ENCODE results near the gene EIF4B. TPM values are rescaled to one million over a fixed set of nuclear protein-coding genes. Genes with fewer than 3 reads are reported as not detected.

EIF4B gene
- total RNA-seq, 1 experiment from 2014 or later: 809 TPM

DNA sequence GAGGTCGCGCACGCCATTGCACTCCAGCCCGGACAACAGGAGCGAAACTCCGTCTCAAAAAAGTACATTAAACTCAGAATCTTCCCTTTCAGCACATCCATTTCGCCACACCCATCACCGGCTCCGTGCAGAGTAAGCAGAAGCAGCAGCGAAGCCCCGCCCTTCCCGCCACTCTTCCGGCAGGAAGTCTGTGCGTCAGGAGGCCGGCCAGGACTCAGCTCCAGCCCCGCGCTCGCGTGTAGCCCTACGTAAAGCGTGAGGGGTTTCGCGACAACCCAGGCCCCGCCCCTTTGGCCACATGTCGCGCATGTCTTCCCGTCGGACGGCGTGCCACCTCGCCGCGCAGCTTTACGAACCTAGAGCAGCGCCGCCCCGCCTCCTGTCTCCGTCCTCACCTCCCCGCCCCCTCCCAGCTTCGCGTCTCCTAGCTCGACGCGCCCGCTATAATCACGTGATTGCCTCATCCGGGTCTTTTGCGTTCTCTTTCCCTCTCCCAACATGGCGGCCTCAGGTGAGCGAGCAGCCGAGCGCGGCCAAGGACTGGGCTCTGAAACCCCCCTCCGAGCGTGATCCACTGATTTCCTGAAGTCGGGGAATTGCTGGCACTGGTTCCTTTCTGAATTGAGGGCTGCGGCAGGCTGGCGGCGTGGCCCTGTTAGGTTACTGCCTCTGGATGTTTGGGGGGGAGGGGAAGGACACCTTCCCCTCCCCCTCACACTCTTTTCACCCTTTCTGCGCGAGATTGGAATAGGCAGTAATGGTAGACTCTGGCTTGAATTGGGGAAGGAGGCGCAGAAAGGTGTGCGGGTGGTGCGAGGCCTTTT is at the start of gene EIF4B (continued):
- TF ChIP-seq ZFX (IDR thresholded peaks at IDR 0.05): no peak; the same call in 1 of the 2 replicates
- TF ChIP-seq, protein P1, sequence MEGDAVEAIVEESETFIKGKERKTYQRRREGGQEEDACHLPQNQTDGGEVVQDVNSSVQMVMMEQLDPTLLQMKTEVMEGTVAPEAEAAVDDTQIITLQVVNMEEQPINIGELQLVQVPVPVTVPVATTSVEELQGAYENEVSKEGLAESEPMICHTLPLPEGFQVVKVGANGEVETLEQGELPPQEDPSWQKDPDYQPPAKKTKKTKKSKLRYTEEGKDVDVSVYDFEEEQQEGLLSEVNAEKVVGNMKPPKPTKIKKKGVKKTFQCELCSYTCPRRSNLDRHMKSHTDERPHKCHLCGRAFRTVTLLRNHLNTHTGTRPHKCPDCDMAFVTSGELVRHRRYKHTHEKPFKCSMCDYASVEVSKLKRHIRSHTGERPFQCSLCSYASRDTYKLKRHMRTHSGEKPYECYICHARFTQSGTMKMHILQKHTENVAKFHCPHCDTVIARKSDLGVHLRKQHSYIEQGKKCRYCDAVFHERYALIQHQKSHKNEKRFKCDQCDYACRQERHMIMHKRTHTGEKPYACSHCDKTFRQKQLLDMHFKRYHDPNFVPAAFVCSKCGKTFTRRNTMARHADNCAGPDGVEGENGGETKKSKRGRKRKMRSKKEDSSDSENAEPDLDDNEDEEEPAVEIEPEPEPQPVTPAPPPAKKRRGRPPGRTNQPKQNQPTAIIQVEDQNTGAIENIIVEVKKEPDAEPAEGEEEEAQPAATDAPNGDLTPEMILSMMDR (IDR thresholded peaks at IDR 0.05 in 2 of 3, conservative IDR thresholded peaks at IDR 0.05 in 1 of 3; ENCODE audit: borderline replicate concordance in 1 of 3, insufficient read depth in 1 of 3, low read depth in 2 of 3, low read length in 2 of 3): no peak
- TF ChIP-seq, protein P2, sequence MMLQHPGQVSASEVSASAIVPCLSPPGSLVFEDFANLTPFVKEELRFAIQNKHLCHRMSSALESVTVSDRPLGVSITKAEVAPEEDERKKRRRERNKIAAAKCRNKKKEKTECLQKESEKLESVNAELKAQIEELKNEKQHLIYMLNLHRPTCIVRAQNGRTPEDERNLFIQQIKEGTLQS (IDR thresholded peaks at IDR 0.05): no peak

DNA sequence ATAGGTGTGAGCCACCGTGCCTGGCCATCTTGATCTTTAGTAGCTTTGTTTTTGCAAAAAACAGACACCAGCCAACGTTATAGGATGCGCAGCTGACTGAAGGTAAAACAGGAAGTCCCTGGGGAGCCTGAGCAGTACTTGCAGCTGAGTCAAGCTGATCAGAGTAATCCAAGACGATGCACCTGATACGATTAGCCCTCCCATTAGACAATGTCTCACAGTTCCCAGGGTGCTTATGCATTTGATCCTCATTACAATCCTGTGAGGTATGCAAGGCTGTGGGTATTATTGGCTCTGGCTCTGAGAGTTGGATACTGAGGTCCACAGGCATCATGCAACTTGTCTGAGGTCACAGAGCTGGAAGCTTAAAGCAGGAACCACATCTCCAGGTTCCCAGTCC is 49.3 kb upstream of the EIF4B start:
- H3K27ac ChIP-seq (ENCODE audit: low read depth, low read length): no peak overlapping the region
- ATAC-seq: no peak
- no peak overlapping the region for H3K9ac ChIP-seq (ENCODE audit: low read length)
- DNase-seq (ENCODE audit: low read depth, low spot score): no peak
- no peak overlapping the region for H2AFZ ChIP-seq (ENCODE audit: low read depth, low read length, poor library complexity, severe bottlenecking)
- RAD21 ChIA-PET (ENCODE audit: low non-redundant PET in 1 of 2, low total read pairs in 2 of 2, uncharacterized antibody in 2 of 2, unreplicated experiment in 2 of 2): no interaction called here
- peaks cover 0 to 6% of the 10 kb centered on the region in 2 experiments; a peak in 2 of 4 replicates for H3K36me3 ChIP-seq (ENCODE audit: control insufficient read depth in 1 of 2, insufficient read depth in 2 of 2, low read length in 2 of 2)
- H3K9me3 ChIP-seq (ENCODE audit: control insufficient read depth in 1 of 2, insufficient read depth in 1 of 2, low read depth in 1 of 2, low read length in 2 of 2): no peaks in the 10 kb centered on the region
- BruUV-seq (replicated peaks): no TSS peak
- POLR2A ChIA-PET: interaction anchor here (0.7 to 5.3 kb wide), 7 partner anchors 11 to 810 kb away, joined by 3 to 55 read pairs (median 4); partner anchors contain the start of gene KRT8
- peaks cover 22 to 42% of the 10 kb centered on the region in 2 experiments for H3K4me1 ChIP-seq (ENCODE audit: control insufficient read depth in 1 of 2, insufficient read depth in 2 of 2, low read length in 2 of 2)
- H3K4me3 ChIP-seq (replicated peaks in 1 of 2; ENCODE audit: low read depth in 1 of 2, low read length in 2 of 2): no peak overlapping the region
- CTCF ChIA-PET: interaction anchor here (1.0 to 2.1 kb wide), 4 partner anchors 23 to 72 kb away, joined by 3 to 11 read pairs (median 4); partner anchors contain the start of gene KRT8
- peaks cover 4% of the 10 kb centered on the region; the same call in 1 of the 2 replicates for H3K79me2 ChIP-seq (ENCODE audit: insufficient read depth, low read length)
- H4K20me1 ChIP-seq (ENCODE audit: insufficient read depth): no peaks in the 10 kb centered on the region
- H3K27me3 ChIP-seq (ENCODE audit: insufficient read depth, low read length): no peaks in the 10 kb centered on the region
- no peak for TF ChIP-seq SRF (IDR thresholded peaks at IDR 0.05; ENCODE audit: low read depth)
- no peak for TF ChIP-seq FOSL1 (IDR thresholded peaks at IDR 0.05; ENCODE audit: low read depth)
- TF ChIP-seq, protein P3, sequence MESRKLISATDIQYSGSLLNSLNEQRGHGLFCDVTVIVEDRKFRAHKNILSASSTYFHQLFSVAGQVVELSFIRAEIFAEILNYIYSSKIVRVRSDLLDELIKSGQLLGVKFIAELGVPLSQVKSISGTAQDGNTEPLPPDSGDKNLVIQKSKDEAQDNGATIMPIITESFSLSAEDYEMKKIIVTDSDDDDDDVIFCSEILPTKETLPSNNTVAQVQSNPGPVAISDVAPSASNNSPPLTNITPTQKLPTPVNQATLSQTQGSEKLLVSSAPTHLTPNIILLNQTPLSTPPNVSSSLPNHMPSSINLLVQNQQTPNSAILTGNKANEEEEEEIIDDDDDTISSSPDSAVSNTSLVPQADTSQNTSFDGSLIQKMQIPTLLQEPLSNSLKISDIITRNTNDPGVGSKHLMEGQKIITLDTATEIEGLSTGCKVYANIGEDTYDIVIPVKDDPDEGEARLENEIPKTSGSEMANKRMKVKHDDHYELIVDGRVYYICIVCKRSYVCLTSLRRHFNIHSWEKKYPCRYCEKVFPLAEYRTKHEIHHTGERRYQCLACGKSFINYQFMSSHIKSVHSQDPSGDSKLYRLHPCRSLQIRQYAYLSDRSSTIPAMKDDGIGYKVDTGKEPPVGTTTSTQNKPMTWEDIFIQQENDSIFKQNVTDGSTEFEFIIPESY (IDR thresholded peaks at IDR 0.05; ENCODE audit: extremely low read depth, insufficient replicate concordance, low read length): no peak
- no peak for TF ChIP-seq SIN3A (IDR thresholded peaks at IDR 0.05; ENCODE audit: low read depth)
- TF ChIP-seq, protein P4, sequence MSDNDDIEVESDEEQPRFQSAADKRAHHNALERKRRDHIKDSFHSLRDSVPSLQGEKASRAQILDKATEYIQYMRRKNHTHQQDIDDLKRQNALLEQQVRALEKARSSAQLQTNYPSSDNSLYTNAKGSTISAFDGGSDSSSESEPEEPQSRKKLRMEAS (IDR thresholded peaks at IDR 0.05): no peak
- TF ChIP-seq, protein P1 (IDR thresholded peaks at IDR 0.05 in 2 of 3, conservative IDR thresholded peaks at IDR 0.05 in 1 of 3; ENCODE audit: borderline replicate concordance in 1 of 3, insufficient read depth in 1 of 3, low read depth in 2 of 3, low read length in 2 of 3): no peak
- TF ChIP-seq RAD21 (IDR thresholded peaks at IDR 0.05; ENCODE audit: low read depth): no peak
- no peaks in the 10 kb centered on the region for H3K9me2 ChIP-seq (ENCODE audit: insufficient read depth)
- no peak overlapping the region for H3K4me2 ChIP-seq (ENCODE audit: low read length)
- intact Hi-C loops (cut with micrococcal nuclease): no loop called here

Measured in HCT116 (cell line).